ENCODE measurements around the gene MINDY1. TPM values are rescaled to one million over a fixed set of nuclear protein-coding genes. Genes with fewer than 3 reads are reported as not detected.

Gene MINDY1
- total RNA-seq, 2 experiments from 2014 or later, result 8.5 to 13.8 TPM

- no peaks in the 10 kb centered on the region for H3K9me2 ChIP-seq (ENCODE audit: insufficient read depth, low read length)
- H3K79me2 ChIP-seq (ENCODE audit: insufficient read depth, low read depth, low read length), result no peaks in the 10 kb centered on the region
- H3K4me2 ChIP-seq (ENCODE audit: low read length), result no peak overlapping the region
- ChIA-PET POLR2A (no interaction called here), CTCF (ENCODE audit: unreplicated experiment) (no interaction called here)
- no peaks in the 10 kb centered on the region for H3K4me1 ChIP-seq (ENCODE audit: insufficient read depth, low read length, poor library complexity, severe bottlenecking)
- DNase-seq (ENCODE audit: low spot score), result no peak
- H4K20me1 ChIP-seq (ENCODE audit: insufficient read depth, low read length), result no peaks in the 10 kb centered on the region
- peaks cover 95% of the 10 kb centered on the region for H3K36me3 ChIP-seq (ENCODE audit: insufficient read depth, low read length)
- no peak overlapping the region for H2AFZ ChIP-seq (ENCODE audit: low read length)
- no TSS peak for BruUV-seq (replicated peaks)
- TF ChIP-seq CTCF (conservative IDR thresholded peaks at IDR 0.05; ENCODE audit: low read length), result no peak
- no peak overlapping the region for H3K27ac ChIP-seq (ENCODE audit: low read depth, low read length, poor library complexity, severe bottlenecking)
- H3K9me3 ChIP-seq (ENCODE audit: low read length), result no peaks in the 10 kb centered on the region
- intact Hi-C loops (cut with micrococcal nuclease; ENCODE audit: unreplicated experiment), result no loop called here
- no peak overlapping the region for H3K4me3 ChIP-seq (ENCODE audit: low read depth, low read length, poor library complexity, severe bottlenecking)
Observed at GRCh38 chr1:150961756-150962155, 44.9 kb downstream of the MINDY1 start.

GRCh38 chr1:150960646-150961045, 46.1 kb downstream of the MINDY1 start:
- no peaks in the 10 kb centered on the region for H3K79me2 ChIP-seq (ENCODE audit: insufficient read depth, low read depth, low read length)
- no peaks in the 10 kb centered on the region for H3K9me3 ChIP-seq (ENCODE audit: low read length)
- ChIA-PET CTCF (ENCODE audit: unreplicated experiment) (no interaction called here), POLR2A (no interaction called here)
- no peaks in the 10 kb centered on the region for H4K20me1 ChIP-seq (ENCODE audit: insufficient read depth, low read length)
- intact Hi-C loops (cut with micrococcal nuclease; ENCODE audit: unreplicated experiment), result no loop called here
- TF ChIP-seq CTCF (conservative IDR thresholded peaks at IDR 0.05; ENCODE audit: low read length) (no peak), EZH2phosphoT487 (IDR thresholded peaks at IDR 0.05; ENCODE audit: borderline replicate concordance, low read depth, low read length) (no peak)
- H3K36me3 ChIP-seq (ENCODE audit: insufficient read depth, low read length), result peaks cover 94% of the 10 kb centered on the region
- H3K4me2 ChIP-seq (ENCODE audit: low read length), result no peak overlapping the region
- H3K9me2 ChIP-seq (ENCODE audit: insufficient read depth, low read length), result no peaks in the 10 kb centered on the region
- DNase-seq (ENCODE audit: low spot score), result no peak
- H3K27ac ChIP-seq (ENCODE audit: low read depth, low read length, poor library complexity, severe bottlenecking), result no peak overlapping the region
- H3K4me1 ChIP-seq (ENCODE audit: insufficient read depth, low read length, poor library complexity, severe bottlenecking), result no peaks in the 10 kb centered on the region
- H2AFZ ChIP-seq (ENCODE audit: low read length), result no peak overlapping the region
- BruUV-seq (replicated peaks), result no TSS peak
- H3K4me3 ChIP-seq (ENCODE audit: low read depth, low read length, poor library complexity, severe bottlenecking), result no peak overlapping the region

GRCh38 chr1:150957666-150958065, 49.0 kb downstream of the MINDY1 start:
- H2AFZ ChIP-seq (ENCODE audit: low read length), result no peak overlapping the region
- no peaks in the 10 kb centered on the region for H3K9me3 ChIP-seq (ENCODE audit: low read length)
- BruUV-seq (replicated peaks), result no TSS peak
- intact Hi-C loops (cut with micrococcal nuclease; ENCODE audit: unreplicated experiment), result no loop called here
- no peak overlapping the region for H3K27ac ChIP-seq (ENCODE audit: low read depth, low read length, poor library complexity, severe bottlenecking)
- H3K4me1 ChIP-seq (ENCODE audit: insufficient read depth, low read length, poor library complexity, severe bottlenecking), result no peaks in the 10 kb centered on the region
- POLR2A ChIA-PET, result interaction anchor here (0.6 to 1.2 kb wide), 3 partner anchors 16 to 209 kb away, joined by 3 read pairs; partner anchors contain the start of gene MINDY1
- CTCF ChIA-PET (ENCODE audit: unreplicated experiment), result interaction anchor here (1.0 kb wide), 1 partner anchor 16 kb away, joined by 3 read pairs; no protein-coding TSS in a partner anchor
- no peaks in the 10 kb centered on the region for H3K9me2 ChIP-seq (ENCODE audit: insufficient read depth, low read length)
- TF ChIP-seq EZH2phosphoT487 (IDR thresholded peaks at IDR 0.05; ENCODE audit: borderline replicate concordance, low read depth, low read length) (no peak), CTCF (conservative IDR thresholded peaks at IDR 0.05; ENCODE audit: low read length) (no peak)
- DNase-seq (ENCODE audit: low spot score), result no peak
- H3K79me2 ChIP-seq (ENCODE audit: insufficient read depth, low read depth, low read length), result no peaks in the 10 kb centered on the region
- H4K20me1 ChIP-seq (ENCODE audit: insufficient read depth, low read length), result no peaks in the 10 kb centered on the region
- peaks cover 88% of the 10 kb centered on the region for H3K36me3 ChIP-seq (ENCODE audit: insufficient read depth, low read length)
- H3K4me3 ChIP-seq (ENCODE audit: low read depth, low read length, poor library complexity, severe bottlenecking), result no peak overlapping the region
- no peak overlapping the region for H3K4me2 ChIP-seq (ENCODE audit: low read length)

Measured in OCI-LY7 (cell line).